HG03039 (cell line): ENCODE data around the gene RND2.

Experiments used
- ATAC-seq: cut with Tn5 transposase; IDR thresholded peaks from one replicate; pipeline ENCODE4 v1.9.1; 2021; ENCODE audit warnings: mild to moderate bottlenecking, moderate library complexity; ENCODE audit not compliant: unreplicated experiment

The RND2 gene

DNA sequence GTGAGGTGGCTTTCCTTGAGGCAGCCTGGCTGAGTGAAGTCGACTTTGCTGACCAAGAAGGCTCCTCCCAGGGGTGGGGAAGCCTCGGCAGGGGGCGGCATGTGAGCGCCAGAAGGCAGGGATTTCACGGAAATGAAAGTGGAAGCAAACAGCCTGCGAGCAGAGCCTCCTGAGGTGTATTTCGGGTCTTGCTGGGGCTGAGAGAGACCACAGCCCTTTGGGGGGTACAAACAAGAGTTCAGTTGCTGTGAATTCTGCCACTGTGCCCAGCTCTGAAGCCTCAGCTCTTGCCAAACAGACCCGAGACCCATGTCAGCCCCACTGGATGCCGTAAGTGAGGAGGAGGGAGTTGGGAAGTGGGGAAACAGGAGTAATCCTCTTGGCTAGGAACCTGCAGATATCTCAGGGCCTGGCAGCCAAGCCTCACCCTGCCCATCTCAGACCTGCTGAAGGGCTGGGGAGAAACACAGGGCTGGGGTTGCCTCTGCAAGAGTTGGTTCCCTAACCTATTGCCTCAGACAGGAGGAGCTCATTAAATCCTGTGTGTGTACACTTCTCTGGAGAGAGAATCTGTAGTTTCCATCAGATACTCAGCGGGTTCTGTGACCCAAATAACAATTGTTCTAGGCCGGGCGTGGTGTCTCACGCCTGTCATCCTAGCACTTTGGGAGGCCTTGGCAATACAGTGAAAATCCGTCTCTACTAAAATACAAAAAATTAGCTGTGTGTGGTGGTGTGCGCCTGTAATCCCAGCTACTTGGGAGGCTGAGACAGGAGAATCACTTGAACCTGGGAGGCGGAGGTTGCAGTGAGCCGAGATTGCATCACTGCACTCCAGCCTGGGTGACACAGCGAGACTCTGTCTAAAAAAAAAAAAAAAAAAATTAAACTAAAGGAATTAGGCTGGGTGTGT lies 18.1 kb upstream of the RND2 start, which contains the start of gene IFI35:
Gene IFI35 (plus strand): TSS at position 146 of the 913 bp plus-strand sequence. CDS start 164 bp downstream, at position 310.
- ATAC-seq, result peak; percentile 82

DNA sequence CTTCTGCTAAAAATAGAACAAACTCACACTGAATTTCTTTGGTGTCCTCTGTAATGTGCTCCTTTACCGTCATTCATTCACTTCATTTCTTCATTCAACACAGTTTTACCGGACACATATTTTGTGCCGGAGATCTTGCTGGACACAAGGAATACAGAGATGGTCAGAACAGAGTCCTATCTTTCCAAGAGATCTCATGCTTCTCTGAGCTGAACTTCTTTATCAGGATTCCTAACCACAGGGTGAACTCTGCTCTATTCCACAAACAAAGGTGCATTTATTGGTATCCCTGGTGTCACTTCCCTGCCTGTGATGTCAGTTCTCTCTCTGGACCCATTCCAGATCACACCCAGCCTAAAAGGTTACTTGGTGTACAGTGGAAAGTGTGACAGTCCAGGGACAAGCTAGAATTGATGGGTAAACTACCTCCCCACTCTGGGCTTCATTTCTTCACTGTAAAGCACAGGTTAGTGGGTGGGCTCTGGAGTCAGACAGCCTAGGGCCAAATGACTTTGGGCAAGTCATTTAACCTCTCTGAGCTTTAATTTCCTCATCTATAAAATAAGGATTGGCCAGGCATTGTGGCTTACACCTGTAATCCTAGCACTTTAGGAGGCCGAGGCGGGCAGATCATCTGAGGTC lies 14.2 kb upstream of the RND2 start:
- ATAC-seq, result no peak

DNA sequence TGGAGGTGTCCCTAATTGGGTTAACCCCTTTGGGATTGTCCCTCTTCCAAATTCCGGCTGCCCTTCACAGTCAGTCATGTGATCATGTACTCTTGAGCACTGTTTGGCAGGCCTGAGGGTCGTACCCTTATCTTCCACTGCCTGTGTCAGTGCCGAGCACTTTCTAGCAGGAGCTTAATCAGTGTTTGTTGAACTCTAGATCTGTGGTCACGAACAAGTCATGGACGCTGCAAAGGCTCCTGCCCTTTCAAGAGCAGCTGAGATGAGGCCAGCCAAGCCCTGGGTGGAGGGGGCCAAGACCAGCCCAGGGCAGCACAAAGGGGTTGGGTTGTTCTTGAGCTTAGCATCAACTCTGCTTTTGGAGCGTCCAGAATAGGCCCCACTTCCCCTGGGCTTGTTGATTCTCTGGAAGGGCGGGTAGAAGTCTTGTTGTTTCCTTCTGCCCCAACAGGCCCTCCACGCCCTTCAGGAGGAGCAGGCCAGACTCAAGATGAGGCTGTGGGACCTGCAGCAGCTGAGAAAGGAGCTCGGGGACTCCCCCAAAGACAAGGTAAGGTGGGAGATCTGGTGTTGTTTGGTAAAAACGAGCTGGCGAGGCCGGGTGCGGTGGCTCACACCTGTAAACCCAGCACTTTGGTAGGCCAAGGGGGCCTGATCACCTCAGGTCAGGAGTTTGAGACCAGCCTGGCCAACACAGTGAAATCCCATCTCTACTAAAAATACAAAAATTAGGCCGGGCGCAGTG lies 13.1 kb upstream of the RND2 start:
- no peak for ATAC-seq

DNA sequence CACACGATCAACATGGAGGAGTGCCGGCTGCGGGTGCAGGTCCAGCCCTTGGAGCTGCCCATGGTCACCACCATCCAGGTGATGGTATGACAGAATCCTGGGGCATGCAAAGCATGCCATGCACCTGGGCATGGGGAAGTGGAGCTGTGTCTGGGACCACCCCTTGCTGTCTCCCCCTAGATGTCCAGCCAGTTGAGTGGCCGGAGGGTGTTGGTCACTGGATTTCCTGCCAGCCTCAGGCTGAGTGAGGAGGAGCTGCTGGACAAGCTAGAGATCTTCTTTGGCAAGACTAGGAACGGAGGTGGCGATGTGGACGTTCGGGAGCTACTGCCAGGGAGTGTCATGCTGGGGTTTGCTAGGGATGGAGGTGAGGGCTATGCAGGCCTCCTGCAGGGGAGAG lies 11.7 kb upstream of the RND2 start:
- no peak for ATAC-seq

DNA sequence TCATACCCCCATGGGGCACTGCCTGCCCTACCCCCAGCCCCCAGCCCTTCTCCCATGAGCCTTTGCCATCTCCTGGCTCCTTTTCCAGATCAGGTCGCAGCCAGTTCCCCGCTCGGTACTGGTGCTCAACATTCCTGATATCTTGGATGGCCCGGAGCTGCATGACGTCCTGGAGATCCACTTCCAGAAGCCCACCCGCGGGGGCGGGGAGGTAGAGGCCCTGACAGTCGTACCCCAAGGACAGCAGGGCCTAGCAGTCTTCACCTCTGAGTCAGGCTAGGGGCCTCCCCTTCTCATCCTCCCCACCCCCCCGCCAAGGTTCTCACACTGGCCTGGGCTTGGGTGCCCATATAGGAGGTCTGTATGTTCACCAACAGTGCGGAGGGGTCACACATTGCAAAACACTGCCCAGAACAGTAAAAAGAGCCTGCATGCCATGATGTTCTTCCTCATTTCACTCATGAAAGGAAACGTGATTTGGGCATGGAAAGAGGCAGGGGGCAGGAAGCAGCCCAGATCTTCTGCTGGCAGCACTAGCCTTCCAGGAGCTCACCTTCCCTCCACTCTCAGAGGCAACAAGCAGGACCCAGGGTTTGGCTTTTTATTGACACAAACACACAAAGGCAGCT lies 10.9 kb upstream of the RND2 start:
- no peak for ATAC-seq

DNA sequence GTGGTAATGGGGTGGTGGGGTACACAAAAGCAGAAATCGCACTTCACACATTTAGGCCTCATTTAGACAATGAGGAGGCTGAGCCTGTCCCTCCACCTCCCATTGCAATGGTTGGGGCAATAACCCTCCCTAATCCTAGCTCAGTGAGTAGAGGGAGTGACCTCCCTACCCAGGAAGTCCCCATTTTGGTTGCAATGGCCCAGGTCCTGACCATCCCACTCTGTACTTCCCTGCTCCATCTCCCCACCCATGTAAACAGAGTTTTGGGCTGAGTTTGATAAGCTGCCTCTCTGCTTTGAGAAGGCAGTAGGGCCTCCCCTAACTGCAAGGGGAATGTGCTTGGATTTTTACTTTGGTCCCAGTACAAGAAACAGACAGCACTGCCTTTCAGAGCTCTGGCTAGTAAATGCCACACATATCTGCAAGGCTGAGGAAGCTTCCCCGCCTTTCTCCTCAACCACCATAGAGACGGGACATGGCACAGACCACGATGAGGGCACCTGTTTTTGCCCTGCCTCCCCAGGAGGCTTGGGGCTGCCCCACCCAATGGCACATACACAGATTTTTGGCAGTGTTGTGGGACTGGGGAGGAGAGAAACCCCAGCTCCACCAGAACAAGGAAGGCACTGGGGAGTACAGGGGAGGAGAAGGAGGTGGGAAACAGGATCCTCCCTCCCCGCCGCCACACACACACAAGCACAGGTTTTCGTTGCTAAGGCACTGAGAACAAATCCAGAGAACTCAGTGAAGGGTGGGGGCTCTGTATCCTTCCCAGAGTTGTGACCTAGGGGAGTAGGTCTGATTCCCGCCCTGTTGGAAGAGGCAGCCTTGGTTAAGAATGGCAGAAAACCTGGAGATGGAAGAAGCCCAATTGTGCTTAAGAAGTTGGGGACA lies 10.1 kb upstream of the RND2 start:
- ATAC-seq, result no peak

DNA sequence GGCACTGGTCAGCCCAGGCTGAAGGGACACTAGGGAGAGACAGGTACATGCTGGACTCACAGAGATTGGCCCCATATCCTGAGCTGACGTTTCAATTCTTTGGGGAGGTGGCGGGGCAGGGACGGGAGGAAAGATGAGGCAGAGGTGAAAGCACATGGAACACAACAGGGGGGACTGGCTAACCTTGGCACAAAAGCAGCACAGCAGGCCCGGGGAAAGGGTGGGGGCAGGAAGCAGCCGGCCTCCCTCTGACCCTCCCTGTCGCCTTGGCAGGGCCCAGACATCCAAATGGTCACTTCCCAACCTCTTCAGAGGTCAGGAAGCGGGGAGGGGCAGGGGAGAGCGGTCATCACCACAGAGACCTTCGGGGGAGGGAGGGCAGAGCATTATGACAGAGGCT lies 9.5 kb upstream of the RND2 start:
- no peak for ATAC-seq

DNA sequence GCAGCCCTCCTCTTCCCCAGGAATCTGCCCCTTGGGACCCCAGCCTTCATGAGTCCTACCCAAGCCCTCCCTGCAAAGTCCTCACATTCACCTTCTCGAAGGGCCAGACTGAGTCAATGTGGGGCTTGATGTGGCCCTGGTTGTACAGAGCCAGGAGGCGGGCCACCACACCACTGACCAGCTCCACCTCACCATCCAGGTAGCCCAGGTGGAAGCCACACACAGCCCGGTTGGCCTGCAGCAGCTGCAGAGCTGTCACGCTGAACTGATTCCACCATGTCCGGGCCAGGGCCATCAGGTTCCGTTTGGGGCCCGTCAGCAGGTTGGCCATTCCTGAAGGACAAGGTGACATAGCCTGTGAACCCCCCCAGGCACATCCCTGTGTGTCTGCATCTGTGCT lies 8.8 kb upstream of the RND2 start:
- no peak for ATAC-seq

DNA sequence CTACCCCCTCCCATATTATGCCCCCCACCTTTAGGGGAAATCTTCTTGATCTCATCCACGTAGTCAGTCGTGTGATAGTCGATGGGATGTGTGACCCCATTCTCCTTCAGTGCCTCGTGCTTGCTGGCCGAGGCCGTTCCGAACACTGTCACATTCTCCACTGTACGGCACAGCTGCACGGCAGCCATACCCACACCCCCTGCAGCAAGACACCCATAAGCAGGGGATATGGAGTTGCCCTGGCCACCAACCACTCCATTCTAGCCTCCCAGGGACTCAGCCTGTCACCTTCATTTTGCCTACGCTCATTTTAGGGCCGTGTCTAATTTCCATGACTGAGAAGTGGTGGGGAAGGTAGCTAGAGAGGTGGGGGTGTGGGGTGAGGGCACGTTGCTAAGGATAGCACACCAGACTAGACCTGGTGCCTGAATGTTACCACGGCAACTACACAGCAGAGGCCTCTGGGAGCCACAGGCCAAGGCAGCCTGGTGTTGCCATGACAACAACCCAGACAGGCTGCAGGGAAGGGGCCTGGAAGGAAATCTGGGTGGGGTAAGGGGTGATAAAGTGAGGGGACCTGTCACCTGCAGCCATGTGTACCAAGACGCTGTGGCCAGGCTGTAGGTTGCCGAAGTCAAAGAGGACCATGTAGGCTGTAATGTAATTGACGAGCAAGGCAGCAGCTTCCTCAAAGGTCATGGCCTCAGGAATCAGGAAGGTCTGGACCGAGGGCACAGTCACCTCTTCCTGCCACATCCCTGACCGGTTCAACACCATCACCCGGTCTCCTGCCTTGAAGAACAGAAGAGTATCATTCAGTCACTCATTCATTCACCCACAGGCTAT lies 6.8 kb upstream of the RND2 start:
- ATAC-seq, result no peak

DNA sequence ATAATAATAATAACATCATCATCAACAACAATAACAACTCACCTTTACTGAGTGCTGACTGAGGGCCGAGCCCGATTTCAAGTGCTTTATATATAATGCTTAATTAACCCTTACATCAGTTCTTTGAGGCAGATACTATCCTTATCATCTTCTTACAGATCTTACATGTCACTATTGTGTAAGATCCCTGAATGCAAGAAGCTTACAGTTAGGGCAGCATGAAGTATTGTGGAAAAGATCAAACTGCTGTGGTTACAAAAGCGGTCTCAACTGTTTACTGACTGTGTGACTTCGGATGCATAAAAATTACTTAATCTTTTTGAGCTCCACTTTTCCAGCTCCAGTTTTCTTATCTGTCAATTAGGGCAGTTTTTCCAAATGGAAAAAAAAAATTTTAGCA lies 6.1 kb upstream of the RND2 start:
- no peak for ATAC-seq

DNA sequence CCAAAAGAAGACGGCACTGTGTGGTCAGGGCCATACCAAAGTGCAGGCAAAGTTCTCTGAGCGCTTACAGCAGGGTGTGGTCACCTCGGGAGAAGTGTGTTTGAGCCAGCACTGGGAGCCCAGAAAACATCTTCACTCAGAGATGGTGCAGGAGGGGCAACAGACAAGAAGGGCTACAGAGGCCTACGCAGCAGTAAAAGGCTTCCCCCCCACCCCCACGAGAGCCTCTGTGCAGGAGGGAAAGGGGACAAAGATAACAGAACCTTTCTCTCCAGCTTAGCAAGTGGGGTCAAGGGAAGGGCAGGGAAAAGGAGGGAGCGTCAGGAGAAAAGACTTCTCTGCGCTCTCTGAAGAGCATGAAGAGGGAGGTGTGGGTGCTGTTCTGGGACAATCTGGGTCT lies 5.6 kb upstream of the RND2 start:
- no peak for ATAC-seq

DNA sequence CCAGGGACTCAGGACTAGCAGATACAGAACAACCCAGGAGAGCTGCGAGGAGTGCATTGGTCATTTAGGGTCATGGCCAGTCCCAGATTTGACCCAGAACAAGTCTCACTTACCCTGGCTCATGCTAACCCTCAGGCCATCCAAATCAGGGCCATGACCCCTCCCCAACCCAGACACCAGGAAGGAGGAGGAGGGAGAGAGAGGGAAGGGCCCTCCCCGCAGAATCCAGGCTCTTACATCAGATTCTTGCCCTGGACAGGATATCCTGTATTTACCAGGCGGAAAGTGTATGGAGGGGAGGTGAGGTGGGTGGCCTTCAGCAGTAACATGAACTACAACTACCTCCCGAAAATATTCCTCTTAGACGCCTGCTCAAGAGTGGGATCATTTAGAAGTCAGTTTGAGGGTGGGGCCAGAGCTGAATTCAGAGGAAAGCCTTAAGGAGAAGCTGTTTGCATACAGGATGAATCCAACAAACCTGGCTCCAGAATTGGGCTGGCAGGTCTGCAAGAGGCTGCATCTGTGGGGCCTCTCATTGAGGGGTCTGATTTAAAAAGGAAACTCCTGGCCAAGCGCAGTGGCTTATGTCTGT lies 4.9 kb upstream of the RND2 start:
- no peak for ATAC-seq

DNA sequence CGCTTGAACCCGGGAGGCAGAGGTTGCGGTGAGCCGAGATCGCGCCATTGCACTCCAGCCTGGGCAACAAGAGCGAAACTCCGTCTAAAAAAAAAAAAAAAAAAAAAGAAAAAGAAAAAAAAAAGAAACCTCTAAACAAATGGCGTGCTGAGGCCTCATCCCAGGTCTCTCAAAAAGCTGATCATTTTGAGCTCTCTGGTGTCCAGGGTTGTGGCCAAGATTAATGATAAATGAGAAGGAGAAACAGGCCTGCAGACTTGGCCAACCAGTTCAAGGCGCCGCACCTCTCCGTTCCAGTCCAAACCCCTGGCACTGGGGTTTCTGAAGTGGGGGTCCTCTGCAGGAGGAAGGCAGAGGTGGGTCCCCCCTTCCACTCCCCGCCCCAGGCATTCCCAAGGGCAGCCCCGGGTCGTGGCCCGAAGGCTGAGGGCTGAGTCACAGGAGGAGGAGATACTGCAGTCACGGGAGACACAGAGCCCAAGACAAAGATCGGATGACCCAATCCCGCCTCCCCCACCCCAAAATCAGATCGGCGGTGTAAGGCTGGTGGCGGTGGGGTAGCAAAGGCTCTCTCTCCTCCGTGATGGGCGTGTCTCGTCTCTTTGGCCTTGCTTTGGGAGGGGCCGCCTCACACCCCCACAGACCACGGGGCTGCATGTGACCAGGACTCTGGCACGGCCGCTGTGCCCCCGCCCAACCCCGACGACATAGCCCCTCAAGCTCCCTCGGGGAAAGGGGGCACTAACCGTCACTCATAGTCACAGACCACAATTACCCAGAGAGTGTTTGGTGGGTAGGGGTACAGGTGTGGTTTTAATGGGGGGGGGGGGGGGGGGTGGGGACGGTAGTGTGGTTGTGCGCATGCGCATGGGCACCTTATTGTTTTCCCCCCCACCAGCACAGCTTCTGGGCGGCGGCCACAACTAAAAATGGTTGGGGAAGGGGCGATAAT lies 4.0 kb upstream of the RND2 start:
- ATAC-seq, result no peak

DNA sequence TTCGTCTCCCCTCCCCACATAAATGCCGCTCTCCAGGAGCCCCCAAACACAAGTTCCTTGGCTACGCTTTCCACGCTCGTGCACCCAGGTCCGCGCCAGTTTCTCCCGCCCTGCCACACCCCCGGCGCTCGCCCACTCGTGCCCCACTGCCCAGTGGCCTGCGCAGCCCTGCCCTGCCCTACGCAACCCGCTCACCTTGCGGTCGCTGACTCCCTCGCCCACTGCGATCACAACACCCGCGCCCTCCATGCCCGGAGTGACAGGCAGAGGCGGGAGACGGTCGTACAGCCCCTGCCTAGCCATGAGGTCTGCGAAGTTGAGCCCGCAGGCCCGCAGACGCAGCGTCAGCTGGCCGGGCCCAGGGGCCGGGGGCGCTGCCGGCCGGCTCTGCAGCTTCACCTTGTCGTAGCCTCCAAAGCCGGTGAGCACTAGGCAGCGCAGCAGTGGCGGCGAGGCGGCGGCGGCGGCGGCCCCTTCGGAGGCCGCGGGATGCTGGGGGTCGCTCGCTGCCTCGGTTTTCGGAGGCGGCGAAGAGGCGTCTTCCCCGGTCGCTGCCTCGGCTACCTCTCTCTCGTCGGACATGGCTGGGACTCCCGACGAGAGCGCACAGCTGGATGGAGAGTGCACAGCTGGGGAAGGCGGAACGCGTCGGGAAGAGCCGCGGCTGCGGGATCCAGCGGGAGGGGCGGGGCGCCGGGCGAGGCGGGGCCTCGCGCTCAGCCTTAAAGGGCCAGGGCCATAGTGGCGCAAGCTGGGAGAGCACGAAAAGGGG lies 3.1 kb upstream of the RND2 start, which contains the start of gene VAT1:
Gene VAT1 (minus strand): TSS at position 645 of the 772 bp plus-strand sequence. CDS start 63 bp downstream, at position 582.
- ATAC-seq, result no peak

DNA sequence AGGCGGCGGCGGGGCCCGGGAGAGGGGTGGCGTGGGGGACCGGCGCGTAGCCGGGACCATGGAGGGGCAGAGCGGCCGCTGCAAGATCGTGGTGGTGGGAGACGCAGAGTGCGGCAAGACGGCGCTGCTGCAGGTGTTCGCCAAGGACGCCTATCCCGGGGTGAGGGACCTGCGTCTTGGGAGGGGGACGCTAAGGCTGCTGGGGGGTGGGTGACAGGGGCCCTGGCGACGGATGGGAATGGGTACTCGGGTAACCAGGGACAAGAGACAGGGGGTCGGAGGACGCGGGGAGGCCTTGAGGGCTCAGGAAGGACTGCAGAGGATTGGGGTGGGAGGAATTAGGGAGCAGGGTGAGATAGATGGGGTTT lies 243 bp downstream of the RND2 start:
- ATAC-seq, result no peak

DNA sequence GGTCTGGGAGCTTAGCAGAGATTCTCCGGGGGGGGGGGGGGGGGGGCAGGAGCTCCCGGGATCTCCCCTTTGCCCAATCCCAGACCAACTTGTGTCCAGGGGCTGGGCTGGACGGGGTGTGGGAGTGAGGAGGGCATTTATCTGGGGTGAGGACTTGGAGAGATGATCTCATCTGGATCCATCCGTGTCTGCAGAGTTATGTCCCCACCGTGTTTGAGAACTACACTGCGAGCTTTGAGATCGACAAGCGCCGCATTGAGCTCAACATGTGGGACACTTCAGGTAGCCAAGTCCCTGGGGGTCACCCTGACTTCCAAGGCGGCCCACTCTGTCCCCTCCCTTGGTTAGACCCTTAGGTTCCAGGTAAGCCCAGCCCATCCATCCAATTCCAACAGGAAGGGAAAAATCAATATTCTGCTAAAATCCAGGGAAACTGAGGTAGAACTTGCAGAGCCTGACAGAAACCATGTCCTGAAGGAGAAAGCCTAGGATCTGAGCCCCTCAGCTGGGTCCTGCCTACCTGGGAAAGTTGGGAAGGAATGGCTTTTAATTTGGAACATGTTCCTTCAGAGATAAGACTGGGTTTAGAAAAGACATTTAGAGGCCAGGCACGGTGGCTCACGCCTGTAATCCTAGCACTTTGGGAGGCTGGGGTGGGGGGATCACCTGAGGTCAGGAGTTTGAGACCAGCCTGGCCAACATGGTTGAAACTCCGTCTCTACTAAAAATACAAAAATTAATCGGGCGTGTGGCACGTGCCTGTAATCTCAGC lies 921 bp downstream of the RND2 start:
- ATAC-seq, result no peak
